ENCODE results near the gene STK17A. TPM values are rescaled to one million over a fixed set of nuclear protein-coding genes. Genes with fewer than 3 reads are reported as not detected.

Gene STK17A
- total RNA-seq (10 to 100 TPM; 38.8 to 40.6 TPM), polyA plus RNA-seq (10 to 100 TPM; 15.9 to 19.3 TPM)
- long read RNA-seq, donor 1, transcript STK17A-201 (7 exons, 3,368 nt), result major isoform, 32 of 59 reads
- long read RNA-seq, donor 1, partial matches to known transcripts, result 1 of 59 reads
- long read RNA-seq, donor 1, other reads (novel, unspliced or antisense), result 26 of 59 reads
- long read RNA-seq, donor 2, transcript STK17A-201 (7 exons, 3,368 nt), result major isoform, 29 of 58 reads
- long read RNA-seq, donor 2, partial matches to known transcripts, result 6 of 58 reads
- long read RNA-seq, donor 2, other reads (novel, unspliced or antisense), result 22 of 58 reads

DNA sequence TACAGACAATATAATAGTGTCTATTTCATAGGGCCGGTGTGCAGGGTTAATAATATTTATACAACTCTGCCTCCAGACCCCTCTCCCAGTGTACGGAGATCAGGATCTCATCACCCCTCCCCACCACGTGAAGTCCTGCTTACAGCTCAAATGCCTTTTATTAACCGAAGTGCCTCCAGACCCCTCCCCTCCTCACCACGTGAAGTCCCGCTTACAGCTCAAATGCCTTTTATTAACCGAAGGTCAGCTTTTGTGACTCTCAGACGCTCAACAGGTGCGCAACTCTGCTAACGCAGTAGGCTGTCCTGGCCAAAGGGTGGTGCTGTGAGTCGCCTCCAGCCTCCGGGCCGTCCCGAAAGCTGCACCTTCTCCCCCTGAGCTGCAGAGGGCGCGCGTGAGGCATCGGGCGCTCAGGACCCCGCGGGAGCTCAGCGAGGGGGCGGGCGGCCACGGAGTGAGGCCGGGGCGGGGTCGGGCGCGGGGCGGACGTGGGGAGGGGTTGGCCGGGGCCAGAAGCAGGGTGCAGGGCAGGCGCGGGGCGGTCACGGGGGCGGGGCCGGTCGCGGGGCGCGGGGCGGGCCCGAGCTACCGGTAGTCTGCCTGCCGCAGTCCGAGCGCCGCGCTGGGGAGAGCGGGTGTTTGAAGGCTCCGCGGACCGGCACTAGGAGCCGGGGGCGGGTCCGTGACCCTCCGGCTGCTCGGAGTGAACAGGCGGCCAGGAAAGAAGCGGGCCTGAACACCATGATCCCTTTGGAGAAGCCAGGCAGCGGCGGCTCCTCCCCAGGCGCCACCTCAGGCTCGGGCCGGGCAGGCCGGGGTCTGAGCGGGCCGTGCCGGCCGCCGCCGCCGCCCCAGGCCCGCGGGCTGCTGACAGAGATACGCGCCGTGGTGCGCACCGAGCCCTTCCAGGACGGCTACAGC lies at the start of gene STK17A:
Gene STK17A (plus strand): TSS at position 606 of the 921 bp plus-strand sequence. CDS start 136 bp downstream, at position 742.
- no peaks in the 10 kb centered on the region for H3K36me3 ChIP-seq (ENCODE audit: control insufficient read depth in 1 of 2, insufficient read depth in 2 of 2, low read length in 1 of 2)
- intact Hi-C loops (cut with DNase I), result loop anchor here (1.0 to 5.0 kb wide), 6 partner anchors 65 to 255 kb away; no protein-coding TSS in a partner anchor
- DNase-seq (peak; percentile 93 to 98), ATAC-seq (ENCODE audit: low FRiP score) (peak; percentile 98)
- WGBS, 2 donors, result 1% methylated on average over 67 to 83 of the region's 83 CpGs
- peak within 1 kb of the TSS; percentile 87 to 95 for H3K27ac ChIP-seq (ENCODE audit: low read depth in 1 of 2, low read length in 2 of 2)
- H3K4me1 ChIP-seq (ENCODE audit: control insufficient read depth in 1 of 2, insufficient read depth in 2 of 2, low read length in 2 of 2), result no peaks in the 10 kb centered on the region
- no peaks in the 10 kb centered on the region for H3K27me3 ChIP-seq (ENCODE audit: control insufficient read depth in 1 of 2, insufficient read depth in 2 of 2, low read length in 1 of 2)
- H3K4me3 ChIP-seq (ENCODE audit: low read length in 2 of 2), result peak within 1 kb of the TSS; percentile 69 to 90
- H3K9me3 ChIP-seq (ENCODE audit: control insufficient read depth, low read length), result no peaks in the 10 kb centered on the region

DNA sequence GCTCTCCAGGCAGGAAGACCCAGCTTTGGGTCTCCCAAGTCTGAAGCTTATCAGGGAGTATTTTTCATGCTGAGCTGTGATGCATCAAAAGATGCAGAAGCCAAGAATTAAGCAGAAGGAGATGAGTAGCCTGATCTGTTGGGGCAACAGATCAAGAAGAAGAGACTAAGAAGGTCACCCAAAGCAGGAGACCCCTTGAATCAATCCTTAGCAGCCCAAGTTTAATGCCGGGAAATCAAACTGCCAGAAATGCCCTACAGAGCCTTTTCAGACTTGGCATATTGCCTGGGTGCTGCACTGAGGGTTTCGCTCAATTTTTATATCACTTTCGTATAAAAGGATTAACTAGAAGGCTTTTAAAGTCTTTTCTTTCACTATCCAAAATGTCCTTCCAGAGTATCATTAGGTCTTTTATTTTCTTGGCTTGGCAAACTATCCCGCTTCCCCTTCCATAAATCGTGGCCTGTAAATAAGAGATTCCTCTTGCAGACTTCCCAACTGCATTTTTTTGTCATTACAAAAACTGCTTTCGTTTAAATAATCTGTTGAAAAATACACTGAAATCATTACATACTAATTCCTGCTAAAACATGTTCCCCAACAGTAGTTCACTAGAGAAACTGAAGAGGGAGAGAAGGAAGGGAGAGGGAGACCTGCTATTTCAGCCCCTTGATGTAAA lies 49.0 kb upstream of the STK17A start:
- no peaks in the 10 kb centered on the region for H3K9me3 ChIP-seq (ENCODE audit: control insufficient read depth, low read length)
- no peak overlapping the region for H3K27ac ChIP-seq (ENCODE audit: low read depth in 1 of 2, low read length in 2 of 2)
- H3K36me3 ChIP-seq (ENCODE audit: control insufficient read depth in 1 of 2, insufficient read depth in 2 of 2, low read length in 1 of 2), result no peaks in the 10 kb centered on the region
- 34 to 39% methylated on average over 6 of the region's 6 CpGs for WGBS, 2 donors
- intact Hi-C loops (cut with DNase I), result no loop called here
- DNase-seq, result no peak
- no peak overlapping the region for H3K4me3 ChIP-seq (ENCODE audit: low read length in 2 of 2)
- ATAC-seq (ENCODE audit: low FRiP score), result no peak
- peaks cover 0 to 2% of the 10 kb centered on the region in 2 donors for H3K27me3 ChIP-seq (ENCODE audit: control insufficient read depth in 1 of 2, insufficient read depth in 2 of 2, low read length in 1 of 2)
- H3K4me1 ChIP-seq (ENCODE audit: control insufficient read depth in 1 of 2, insufficient read depth in 2 of 2, low read length in 2 of 2), result no peaks in the 10 kb centered on the region

DNA sequence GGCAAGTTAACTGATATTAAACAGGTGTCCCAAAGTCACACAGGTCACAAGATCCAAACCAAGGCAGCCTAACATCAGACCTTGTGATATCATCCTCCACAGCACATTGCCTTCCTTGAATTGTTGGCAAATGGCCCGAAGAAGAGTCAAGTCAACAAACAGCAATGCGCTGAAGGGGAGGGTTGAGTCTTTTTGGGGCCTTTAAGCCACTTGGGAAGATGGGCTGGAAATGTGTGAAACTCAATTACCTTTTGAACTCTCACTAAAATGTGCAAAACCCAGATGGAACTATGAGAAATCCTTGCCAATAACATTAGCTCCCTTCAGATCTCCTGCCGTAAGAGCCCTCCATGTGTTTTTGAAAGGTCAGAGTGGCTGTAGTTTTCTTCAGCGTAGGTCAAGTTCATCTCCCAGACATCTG lies 47.9 kb upstream of the STK17A start:
- H3K27ac ChIP-seq (ENCODE audit: low read depth in 1 of 2, low read length in 2 of 2), result no peak overlapping the region
- ATAC-seq (ENCODE audit: low FRiP score), result no peak
- WGBS, 2 donors, result 96 to 97% methylated on average over 4 of the region's 4 CpGs

DNA sequence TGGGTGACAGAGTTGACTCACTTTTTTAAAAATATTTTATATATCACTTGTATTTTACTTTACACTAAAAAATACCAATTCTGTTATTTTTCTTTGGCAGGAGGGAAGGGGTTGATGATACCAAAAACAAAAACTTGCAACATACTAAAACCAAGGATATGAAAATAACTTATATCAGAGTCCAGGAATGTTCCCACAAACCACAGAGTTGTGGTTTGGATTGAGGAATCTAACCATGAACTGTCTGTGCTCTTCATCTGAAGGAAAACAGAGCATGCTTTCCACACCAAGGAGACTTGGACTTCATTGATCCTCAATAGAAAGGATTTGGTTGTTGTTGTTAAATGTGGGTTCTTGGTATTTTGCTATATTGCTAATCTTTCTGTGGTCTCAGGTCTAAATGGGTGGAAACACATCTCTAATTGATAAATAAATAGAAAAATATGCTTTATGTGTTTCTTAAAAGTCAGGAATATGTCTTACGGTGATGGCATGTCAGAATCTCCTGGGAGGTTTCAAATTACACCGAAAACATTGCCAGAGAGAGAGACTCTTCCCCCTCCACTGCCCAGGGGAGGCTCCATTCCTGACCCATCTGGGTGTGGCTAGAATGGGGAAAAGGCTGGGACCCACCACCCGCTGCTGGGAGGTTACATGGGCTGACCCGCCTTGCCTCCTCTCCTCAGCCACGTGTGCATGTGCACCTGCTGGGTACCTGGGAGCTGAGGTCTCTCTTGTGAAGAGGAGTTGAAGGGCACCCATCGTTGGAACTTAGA lies 46.9 kb upstream of the STK17A start:
- 87 to 88% methylated on average over 6 of the region's 6 CpGs for WGBS, 2 donors
- no peaks in the 10 kb centered on the region for H3K27me3 ChIP-seq (ENCODE audit: control insufficient read depth in 1 of 2, insufficient read depth in 2 of 2, low read length in 1 of 2)
- no peaks in the 10 kb centered on the region for H3K36me3 ChIP-seq (ENCODE audit: control insufficient read depth in 1 of 2, insufficient read depth in 2 of 2, low read length in 1 of 2)
- intact Hi-C loops (cut with DNase I), result no loop called here
- H3K4me3 ChIP-seq (ENCODE audit: low read length in 2 of 2), result no peak overlapping the region
- H3K9me3 ChIP-seq (ENCODE audit: control insufficient read depth, low read length), result peaks cover under 1% of the 10 kb centered on the region
- no peaks in the 10 kb centered on the region for H3K4me1 ChIP-seq (ENCODE audit: control insufficient read depth in 1 of 2, insufficient read depth in 2 of 2, low read length in 2 of 2)
- ATAC-seq (ENCODE audit: low FRiP score) (no peak), DNase-seq (no peak)
- H3K27ac ChIP-seq (ENCODE audit: low read depth in 1 of 2, low read length in 2 of 2), result no peak overlapping the region

More for the DNA sequence above, 47.9 kb upstream of the STK17A start:
- Histone ChIP-seq H3K27me3 (ENCODE audit: control insufficient read depth in 1 of 2, insufficient read depth in 2 of 2, low read length in 1 of 2) (no peaks in the 10 kb centered on the region), H3K9me3 (ENCODE audit: control insufficient read depth, low read length) (no peaks in the 10 kb centered on the region), H3K4me1 (ENCODE audit: control insufficient read depth in 1 of 2, insufficient read depth in 2 of 2, low read length in 2 of 2) (no peaks in the 10 kb centered on the region), H3K36me3 (ENCODE audit: control insufficient read depth in 1 of 2, insufficient read depth in 2 of 2, low read length in 1 of 2) (no peaks in the 10 kb centered on the region), H3K4me3 (ENCODE audit: low read length in 2 of 2) (no peak overlapping the region)
- intact Hi-C loops (cut with DNase I), result no loop called here
- DNase-seq, result no peak

DNA sequence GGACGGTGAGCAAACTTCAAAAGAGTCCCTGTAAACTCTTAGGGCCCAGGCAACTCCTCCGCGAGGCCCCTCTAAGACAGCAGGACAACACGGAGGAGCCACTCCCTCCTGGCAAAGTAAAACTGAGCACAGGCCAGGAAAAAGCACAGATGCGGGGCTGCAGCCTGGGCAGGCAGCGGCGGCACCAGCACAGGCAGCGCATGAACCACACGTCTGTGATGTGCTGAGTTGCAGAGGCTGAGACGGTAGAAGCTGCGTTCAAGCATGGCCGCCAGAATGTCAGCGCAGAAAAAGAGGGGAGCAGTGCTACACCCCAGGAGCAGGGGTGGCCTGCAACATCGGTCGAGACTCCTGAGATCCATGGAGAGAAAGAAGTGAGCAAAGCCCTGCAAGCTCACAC lies 46.1 kb upstream of the STK17A start:
- no peak for ATAC-seq (ENCODE audit: low FRiP score)
- H3K27ac ChIP-seq (ENCODE audit: low read depth in 1 of 2, low read length in 2 of 2), result no peak overlapping the region
- H3K36me3 ChIP-seq (ENCODE audit: control insufficient read depth in 1 of 2, insufficient read depth in 2 of 2, low read length in 1 of 2), result no peaks in the 10 kb centered on the region
- no peaks in the 10 kb centered on the region for H3K27me3 ChIP-seq (ENCODE audit: control insufficient read depth in 1 of 2, insufficient read depth in 2 of 2, low read length in 1 of 2)
- no peak for DNase-seq
- intact Hi-C loops (cut with DNase I), result no loop called here
- H3K4me1 ChIP-seq (ENCODE audit: control insufficient read depth in 1 of 2, insufficient read depth in 2 of 2, low read length in 2 of 2), result no peaks in the 10 kb centered on the region
- H3K4me3 ChIP-seq (ENCODE audit: low read length in 2 of 2), result no peak overlapping the region
- 86 to 87% methylated on average over 15 of the region's 15 CpGs for WGBS, 2 donors
- H3K9me3 ChIP-seq (ENCODE audit: control insufficient read depth, low read length), result peaks cover 1% of the 10 kb centered on the region

DNA sequence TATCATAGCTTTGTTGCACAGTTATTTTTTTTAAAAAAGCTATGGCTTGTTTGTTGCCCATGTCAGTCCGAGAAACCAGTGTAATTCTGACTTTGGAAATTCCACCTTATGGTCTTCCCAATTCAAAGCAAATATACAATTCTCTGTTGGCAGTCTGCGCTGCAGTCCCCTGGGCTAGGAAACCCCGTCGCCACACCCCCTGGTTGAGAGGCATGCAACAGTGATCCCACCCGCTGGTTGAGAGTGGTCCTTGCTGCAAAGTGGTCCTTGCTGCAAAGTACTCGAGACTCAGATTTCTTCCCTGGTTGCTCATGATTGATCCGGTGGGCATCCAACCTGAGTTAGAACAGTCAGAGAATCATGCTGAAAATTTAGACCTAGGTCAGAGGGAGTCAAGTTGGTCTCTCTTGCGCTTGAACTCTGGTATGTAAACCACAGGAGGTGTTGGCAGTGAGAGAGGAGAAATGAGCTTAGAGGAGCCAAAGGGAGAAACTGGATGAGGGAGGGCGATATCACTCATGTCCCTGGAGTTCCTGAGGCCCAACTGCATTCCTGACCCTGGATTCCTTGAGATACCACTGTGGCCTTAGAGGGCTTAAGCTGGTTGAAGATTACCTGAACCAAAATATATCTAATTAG lies 45.0 kb upstream of the STK17A start:
- Histone ChIP-seq H3K4me1 (ENCODE audit: control insufficient read depth in 1 of 2, insufficient read depth in 2 of 2, low read length in 2 of 2) (no peaks in the 10 kb centered on the region), H3K27ac (ENCODE audit: low read depth in 1 of 2, low read length in 2 of 2) (no peak overlapping the region), H3K4me3 (ENCODE audit: low read length in 2 of 2) (no peak overlapping the region), H3K9me3 (ENCODE audit: control insufficient read depth, low read length) (peaks cover 1% of the 10 kb centered on the region), H3K36me3 (ENCODE audit: control insufficient read depth in 1 of 2, insufficient read depth in 2 of 2, low read length in 1 of 2) (no peaks in the 10 kb centered on the region), H3K27me3 (ENCODE audit: control insufficient read depth in 1 of 2, insufficient read depth in 2 of 2, low read length in 1 of 2) (no peaks in the 10 kb centered on the region)
- DNase-seq (no peak), ATAC-seq (ENCODE audit: low FRiP score) (no peak)
- 90 to 92% methylated on average over 9 of the region's 9 CpGs for WGBS, 2 donors
- intact Hi-C loops (cut with DNase I), result no loop called here

DNA sequence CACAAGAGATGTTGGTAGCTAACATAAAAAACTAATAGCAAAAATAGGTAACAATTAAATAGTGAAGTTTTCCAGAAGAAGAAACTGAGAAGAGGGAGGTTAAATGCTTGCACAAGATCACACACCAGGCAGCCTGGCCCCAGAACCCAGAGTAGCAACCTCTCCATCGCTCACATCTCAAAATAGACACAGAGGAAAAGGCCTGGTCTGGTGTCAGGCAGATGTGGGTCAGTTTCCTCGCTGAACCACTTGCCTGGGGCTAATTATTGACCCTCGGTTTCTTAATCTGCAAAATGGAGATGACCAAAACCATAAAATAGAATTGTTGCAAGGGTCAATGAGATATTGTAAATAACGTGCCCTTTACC lies 44.5 kb upstream of the STK17A start:
- Histone ChIP-seq H3K4me1 (ENCODE audit: control insufficient read depth in 1 of 2, insufficient read depth in 2 of 2, low read length in 2 of 2) (no peaks in the 10 kb centered on the region), H3K4me3 (ENCODE audit: low read length in 2 of 2) (no peak overlapping the region), H3K9me3 (ENCODE audit: control insufficient read depth, low read length) (peaks cover 1% of the 10 kb centered on the region), H3K36me3 (ENCODE audit: control insufficient read depth in 1 of 2, insufficient read depth in 2 of 2, low read length in 1 of 2) (no peaks in the 10 kb centered on the region), H3K27ac (ENCODE audit: low read depth in 1 of 2, low read length in 2 of 2) (no peak overlapping the region), H3K27me3 (ENCODE audit: control insufficient read depth in 1 of 2, insufficient read depth in 2 of 2, low read length in 1 of 2) (no peaks in the 10 kb centered on the region)
- ATAC-seq (ENCODE audit: low FRiP score) (no peak), DNase-seq (no peak)
- intact Hi-C loops (cut with DNase I), result no loop called here
- WGBS, 2 donors, result 90 to 93% methylated on average over 4 of the region's 4 CpGs

DNA sequence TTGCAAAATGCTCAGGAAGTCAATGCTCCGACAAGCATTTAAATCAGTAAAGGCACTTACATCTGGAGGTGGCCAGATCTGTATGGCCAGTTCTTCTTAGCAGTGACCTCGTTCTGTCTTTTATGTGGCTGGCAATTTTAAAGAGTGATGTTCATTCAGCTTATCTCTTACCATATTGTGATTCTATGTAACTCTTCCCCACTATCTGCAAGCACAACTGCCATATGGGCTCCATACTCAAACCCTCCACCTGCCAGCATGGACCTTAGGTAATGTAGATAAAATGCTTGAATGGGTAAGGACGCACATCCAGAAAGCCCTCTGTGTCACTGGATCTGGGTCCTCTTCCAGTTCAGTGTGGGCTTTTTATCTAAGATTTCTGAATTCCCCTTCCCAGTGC lies 42.4 kb upstream of the STK17A start:
- Histone ChIP-seq H3K9me3 (ENCODE audit: control insufficient read depth, low read length) (peaks cover 1% of the 10 kb centered on the region), H3K27ac (ENCODE audit: low read depth in 1 of 2, low read length in 2 of 2) (no peak overlapping the region), H3K27me3 (ENCODE audit: control insufficient read depth in 1 of 2, insufficient read depth in 2 of 2, low read length in 1 of 2) (no peaks in the 10 kb centered on the region), H3K4me1 (ENCODE audit: control insufficient read depth in 1 of 2, insufficient read depth in 2 of 2, low read length in 2 of 2) (no peaks in the 10 kb centered on the region), H3K4me3 (ENCODE audit: low read length in 2 of 2) (no peak overlapping the region), H3K36me3 (ENCODE audit: control insufficient read depth in 1 of 2, insufficient read depth in 2 of 2, low read length in 1 of 2) (no peaks in the 10 kb centered on the region)
- intact Hi-C loops (cut with DNase I), result no loop called here
- no peak for ATAC-seq (ENCODE audit: low FRiP score)
- DNase-seq, result no peak
- WGBS, 2 donors, result 85 to 91% methylated on average over 3 of the region's 3 CpGs
